HEK293 (cell line): ENCODE results near the gene C1D.

Source experiments
- ATF2 ChIP-seq: fragments of 450-650 bp; formaldehyde crosslinking; IDR thresholded peaks from 2 replicates; pipeline ENCODE4 v1.5.1; 2016; ENCODE audit warnings: missing biosample characterization, missing genetic modification characterization, low read depth
- BCL11A ChIP-seq: fragments of 450-650 bp; formaldehyde crosslinking; IDR thresholded peaks from 2 replicates; pipeline ENCODE4 v1.5.1; 2016; ENCODE audit warnings: low read depth, missing biosample characterization, missing genetic modification characterization
- EGR2 ChIP-seq: fragments of 450-650 bp; formaldehyde crosslinking; IDR thresholded peaks from 2 replicates; pipeline ENCODE4 v1.5.1; 2016; ENCODE audit warnings: low read depth, missing biosample characterization, missing genetic modification characterization
- KLF10 ChIP-seq: fragments of 450-650 bp; IDR thresholded peaks from 2 replicates; pipeline ENCODE4 v1.5.1; 2018; ENCODE audit warnings: missing biosample characterization, mild to moderate bottlenecking, missing genetic modification characterization
- KLF16 ChIP-seq: fragments of 450-650 bp; formaldehyde crosslinking; IDR thresholded peaks from 2 replicates; pipeline ENCODE4 v1.5.1; 2017; ENCODE audit warnings: missing biosample characterization, missing genetic modification characterization
- KLF8 ChIP-seq: fragments of 450-650 bp; formaldehyde crosslinking; IDR thresholded peaks from 2 replicates; pipeline ENCODE4 v1.5.1; 2016; ENCODE audit warnings: missing biosample characterization, missing genetic modification characterization
- KLF9 ChIP-seq: fragments of 450-650 bp; formaldehyde crosslinking; IDR thresholded peaks from 2 replicates; pipeline ENCODE4 v1.5.1; 2016; ENCODE audit warnings: missing biosample characterization, missing genetic modification characterization, low read depth
- SP2 ChIP-seq: fragments of 450-650 bp; formaldehyde crosslinking; IDR thresholded peaks from 2 replicates; pipeline ENCODE4 v1.5.1; 2016; ENCODE audit warnings: missing biosample characterization, missing genetic modification characterization
- SP3 ChIP-seq: fragments of 450-650 bp; formaldehyde crosslinking; IDR thresholded peaks from 2 replicates; pipeline ENCODE4 v1.5.1; 2016; ENCODE audit warnings: missing biosample characterization, missing genetic modification characterization
- SP7 ChIP-seq: fragments of 450-650 bp; formaldehyde crosslinking; IDR thresholded peaks from 2 replicates; pipeline ENCODE4 v1.5.1; 2016; ENCODE audit warnings: missing biosample characterization, missing genetic modification characterization
- ZBTB21 ChIP-seq: fragments of 450-650 bp; formaldehyde crosslinking; IDR thresholded peaks from 2 replicates; pipeline ENCODE4 v1.5.1; 2017; ENCODE audit warnings: missing biosample characterization, missing genetic modification characterization
- ZBTB8A ChIP-seq: fragments of 450-650 bp; formaldehyde crosslinking; IDR thresholded peaks from 2 replicates; pipeline ENCODE4 v1.5.1; 2016; ENCODE audit warnings: missing biosample characterization, missing genetic modification characterization
- ZFP37 ChIP-seq: fragments of 450-650 bp; formaldehyde crosslinking; IDR thresholded peaks from 2 replicates; pipeline ENCODE4 v1.5.1; 2016; ENCODE audit warnings: missing biosample characterization, missing genetic modification characterization
- ZNF121 ChIP-seq: fragments of 450-650 bp; formaldehyde crosslinking; IDR thresholded peaks from 2 replicates; pipeline ENCODE4 v1.5.1; 2016; ENCODE audit warnings: missing biosample characterization, missing genetic modification characterization
- ZNF221 ChIP-seq: fragments of 450-650 bp; formaldehyde crosslinking; IDR thresholded peaks from 2 replicates; pipeline ENCODE4 v1.5.1; 2017; ENCODE audit warnings: missing biosample characterization, missing genetic modification characterization, borderline replicate concordance
- ZNF24 ChIP-seq: fragments of 450-650 bp; formaldehyde crosslinking; IDR thresholded peaks from 2 replicates; pipeline ENCODE4 v1.5.1; 2016; ENCODE audit warnings: missing biosample characterization, missing genetic modification characterization
- ZNF529 ChIP-seq: fragments of 450-650 bp; formaldehyde crosslinking; IDR thresholded peaks from 2 replicates; pipeline ENCODE4 v1.5.1; 2017; ENCODE audit warnings: missing genetic modification characterization, missing biosample characterization; ENCODE audit not compliant: insufficient replicate concordance
- ZNF623 ChIP-seq: fragments of 450-650 bp; formaldehyde crosslinking; IDR thresholded peaks from 2 replicates; pipeline ENCODE4 v1.5.1; 2016; ENCODE audit warnings: missing biosample characterization, missing genetic modification characterization
- ZNF639 ChIP-seq: fragments of 450-650 bp; formaldehyde crosslinking; IDR thresholded peaks from 2 replicates; pipeline ENCODE4 v1.5.1; 2016; ENCODE audit warnings: missing biosample characterization, missing genetic modification characterization
- ZNF658 ChIP-seq: fragments of 450-650 bp; formaldehyde crosslinking; IDR thresholded peaks from 2 replicates; pipeline ENCODE4; 2016; ENCODE audit warnings: missing biosample characterization, missing genetic modification characterization
- ZNF76 ChIP-seq: fragments of 450-650 bp; formaldehyde crosslinking; IDR thresholded peaks from 2 replicates; pipeline ENCODE4; 2016; ENCODE audit warnings: low read depth, missing biosample characterization, missing genetic modification characterization, borderline replicate concordance
- ZNF792 ChIP-seq: fragments of 450-650 bp; formaldehyde crosslinking; IDR thresholded peaks from 2 replicates; pipeline ENCODE4 v1.5.1; 2016; ENCODE audit warnings: missing biosample characterization, missing genetic modification characterization
- ZNF843 ChIP-seq: fragments of 450-650 bp; formaldehyde crosslinking; IDR thresholded peaks from 2 replicates; pipeline ENCODE4 v1.5.1; 2016; ENCODE audit warnings: missing biosample characterization, missing genetic modification characterization
- TF ChIP-seq, protein P1 (sequence below): fragments of 450-650 bp; formaldehyde crosslinking; conservative IDR thresholded peaks from 2 replicates; pipeline ENCODE4 v1.5.1; 2016; ENCODE audit warnings: low read depth, missing biosample characterization, missing genetic modification characterization
- TF ChIP-seq, protein P2 (sequence below): fragments of 450-650 bp; formaldehyde crosslinking; IDR thresholded peaks from 2 replicates; pipeline ENCODE4 v1.5.1; 2016; ENCODE audit warnings: missing biosample characterization, missing genetic modification characterization
- TF ChIP-seq, protein P3 (sequence below): fragments of 450-650 bp; formaldehyde crosslinking; IDR thresholded peaks from 2 replicates; pipeline ENCODE4 v1.5.1; 2016; ENCODE audit warnings: missing biosample characterization, missing genetic modification characterization
- TF ChIP-seq, protein P4 (sequence below): fragments of 450-650 bp; formaldehyde crosslinking; IDR thresholded peaks from 2 replicates; pipeline ENCODE4 v1.5.1; 2017; ENCODE audit warnings: missing biosample characterization, missing genetic modification characterization
- TF ChIP-seq, protein P5 (sequence below): fragments of 450-650 bp; formaldehyde crosslinking; IDR thresholded peaks from 2 replicates; pipeline ENCODE4 v1.5.1; 2016; ENCODE audit warnings: missing biosample characterization, missing genetic modification characterization

The C1D gene

DNA sequence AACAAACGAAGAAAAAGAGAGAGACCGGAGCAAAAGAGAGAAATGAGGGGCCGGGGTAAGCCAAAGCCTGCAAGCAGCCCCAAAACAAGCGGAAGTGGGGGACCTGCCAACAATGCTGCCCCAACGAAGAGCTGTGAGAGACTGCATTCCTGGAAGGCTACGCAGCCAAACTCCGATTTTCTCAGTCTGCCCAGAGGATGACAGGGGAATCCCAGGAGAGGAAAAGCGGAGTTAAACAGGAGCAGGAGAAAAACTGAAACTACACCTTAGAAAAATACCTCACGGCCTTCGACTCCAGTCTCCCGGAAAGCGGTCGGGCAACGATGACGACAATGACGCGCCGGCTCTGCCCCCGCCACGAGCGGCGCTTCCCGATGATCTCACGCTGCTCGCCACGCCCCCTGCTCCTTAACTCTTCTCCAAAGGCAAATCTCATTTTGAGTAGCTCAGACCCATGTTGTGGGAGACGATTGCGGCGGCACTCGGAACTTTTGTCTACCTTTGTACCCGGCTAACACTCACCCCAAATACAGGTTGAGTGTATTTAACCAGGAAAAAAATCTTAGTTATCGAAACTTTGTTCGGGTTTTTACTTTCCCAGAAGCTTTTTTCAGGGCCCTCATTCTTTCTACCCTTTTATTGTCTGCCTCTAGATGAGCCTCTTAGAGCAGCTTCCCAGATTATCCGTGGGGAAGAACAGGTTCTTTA lies at the start of gene C1D (continued):
- TF ChIP-seq ZFP37 (tag by site-specific recombination): no peak
- peak; percentile 84 for TF ChIP-seq SP3 (tag by site-specific recombination)
- peak; percentile 64; the same call in 1 of the 2 replicates for TF ChIP-seq KLF8
- TF ChIP-seq, protein P1, sequence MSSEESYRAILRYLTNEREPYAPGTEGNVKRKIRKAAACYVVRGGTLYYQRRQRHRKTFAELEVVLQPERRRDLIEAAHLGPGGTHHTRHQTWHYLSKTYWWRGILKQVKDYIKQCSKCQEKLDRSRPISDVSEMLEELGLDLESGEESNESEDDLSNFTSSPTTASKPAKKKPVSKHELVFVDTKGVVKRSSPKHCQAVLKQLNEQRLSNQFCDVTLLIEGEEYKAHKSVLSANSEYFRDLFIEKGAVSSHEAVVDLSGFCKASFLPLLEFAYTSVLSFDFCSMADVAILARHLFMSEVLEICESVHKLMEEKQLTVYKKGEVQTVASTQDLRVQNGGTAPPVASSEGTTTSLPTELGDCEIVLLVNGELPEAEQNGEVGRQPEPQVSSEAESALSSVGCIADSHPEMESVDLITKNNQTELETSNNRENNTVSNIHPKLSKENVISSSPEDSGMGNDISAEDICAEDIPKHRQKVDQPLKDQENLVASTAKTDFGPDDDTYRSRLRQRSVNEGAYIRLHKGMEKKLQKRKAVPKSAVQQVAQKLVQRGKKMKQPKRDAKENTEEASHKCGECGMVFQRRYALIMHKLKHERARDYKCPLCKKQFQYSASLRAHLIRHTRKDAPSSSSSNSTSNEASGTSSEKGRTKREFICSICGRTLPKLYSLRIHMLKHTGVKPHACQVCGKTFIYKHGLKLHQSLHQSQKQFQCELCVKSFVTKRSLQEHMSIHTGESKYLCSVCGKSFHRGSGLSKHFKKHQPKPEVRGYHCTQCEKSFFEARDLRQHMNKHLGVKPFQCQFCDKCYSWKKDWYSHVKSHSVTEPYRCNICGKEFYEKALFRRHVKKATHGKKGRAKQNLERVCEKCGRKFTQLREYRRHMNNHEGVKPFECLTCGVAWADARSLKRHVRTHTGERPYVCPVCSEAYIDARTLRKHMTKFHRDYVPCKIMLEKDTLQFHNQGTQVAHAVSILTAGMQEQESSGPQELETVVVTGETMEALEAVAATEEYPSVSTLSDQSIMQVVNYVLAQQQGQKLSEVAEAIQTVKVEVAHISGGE: peak; percentile 76
- TF ChIP-seq, protein P2, sequence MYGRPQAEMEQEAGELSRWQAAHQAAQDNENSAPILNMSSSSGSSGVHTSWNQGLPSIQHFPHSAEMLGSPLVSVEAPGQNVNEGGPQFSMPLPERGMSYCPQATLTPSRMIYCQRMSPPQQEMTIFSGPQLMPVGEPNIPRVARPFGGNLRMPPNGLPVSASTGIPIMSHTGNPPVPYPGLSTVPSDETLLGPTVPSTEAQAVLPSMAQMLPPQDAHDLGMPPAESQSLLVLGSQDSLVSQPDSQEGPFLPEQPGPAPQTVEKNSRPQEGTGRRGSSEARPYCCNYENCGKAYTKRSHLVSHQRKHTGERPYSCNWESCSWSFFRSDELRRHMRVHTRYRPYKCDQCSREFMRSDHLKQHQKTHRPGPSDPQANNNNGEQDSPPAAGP (tag by site-specific recombination): no peak
- TF ChIP-seq ATF2 (tag by site-specific recombination): peak; percentile 85
- no peak for TF ChIP-seq ZNF792 (tag by site-specific recombination)
- TF ChIP-seq ZNF658 (tag by site-specific recombination): no peak
- TF ChIP-seq ZNF121 (tag by site-specific recombination): no peak
- TF ChIP-seq BCL11A (tag by site-specific recombination): no peak
- peak; percentile 97 for TF ChIP-seq KLF16
- peak; percentile 50; the same call in 1 of the 2 replicates for TF ChIP-seq SP7 (tag by site-specific recombination)
- TF ChIP-seq ZBTB21 (tag by site-specific recombination): peak; percentile 80
- TF ChIP-seq, protein P3, sequence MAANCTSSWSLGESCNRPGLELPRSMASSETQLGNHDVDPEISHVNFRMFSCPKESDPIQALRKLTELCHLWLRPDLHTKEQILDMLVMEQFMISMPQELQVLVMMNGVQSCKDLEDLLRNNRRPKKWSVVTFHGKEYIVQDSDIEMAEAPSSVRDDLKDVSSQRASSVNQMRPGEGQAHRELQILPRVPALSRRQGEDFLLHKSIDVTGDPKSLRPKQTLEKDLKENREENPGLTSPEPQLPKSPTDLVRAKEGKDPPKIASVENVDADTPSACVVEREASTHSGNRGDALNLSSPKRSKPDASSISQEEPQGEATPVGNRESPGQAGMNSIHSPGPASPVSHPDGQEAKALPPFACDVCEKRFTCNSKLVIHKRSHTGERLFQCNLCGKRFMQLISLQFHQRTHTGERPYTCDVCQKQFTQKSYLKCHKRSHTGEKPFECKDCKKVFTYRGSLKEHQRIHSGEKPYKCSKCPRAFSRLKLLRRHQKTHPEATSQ (tag by site-specific recombination): no peak
- peak; percentile 46 for TF ChIP-seq SP2 (tag by site-specific recombination)
- no peak for TF ChIP-seq ZNF221 (tag by site-specific recombination)
- TF ChIP-seq, protein P4, sequence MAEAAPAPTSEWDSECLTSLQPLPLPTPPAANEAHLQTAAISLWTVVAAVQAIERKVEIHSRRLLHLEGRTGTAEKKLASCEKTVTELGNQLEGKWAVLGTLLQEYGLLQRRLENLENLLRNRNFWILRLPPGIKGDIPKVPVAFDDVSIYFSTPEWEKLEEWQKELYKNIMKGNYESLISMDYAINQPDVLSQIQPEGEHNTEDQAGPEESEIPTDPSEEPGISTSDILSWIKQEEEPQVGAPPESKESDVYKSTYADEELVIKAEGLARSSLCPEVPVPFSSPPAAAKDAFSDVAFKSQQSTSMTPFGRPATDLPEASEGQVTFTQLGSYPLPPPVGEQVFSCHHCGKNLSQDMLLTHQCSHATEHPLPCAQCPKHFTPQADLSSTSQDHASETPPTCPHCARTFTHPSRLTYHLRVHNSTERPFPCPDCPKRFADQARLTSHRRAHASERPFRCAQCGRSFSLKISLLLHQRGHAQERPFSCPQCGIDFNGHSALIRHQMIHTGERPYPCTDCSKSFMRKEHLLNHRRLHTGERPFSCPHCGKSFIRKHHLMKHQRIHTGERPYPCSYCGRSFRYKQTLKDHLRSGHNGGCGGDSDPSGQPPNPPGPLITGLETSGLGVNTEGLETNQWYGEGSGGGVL (tag by site-specific recombination): no peak
- no peak for TF ChIP-seq ZNF529 (tag by site-specific recombination)
- peak; percentile 86 for TF ChIP-seq KLF9 (tag by site-specific recombination)
- TF ChIP-seq ZNF843 (tag by site-specific recombination): no peak
- peak; percentile 64; the same call in 1 of the 2 replicates for TF ChIP-seq KLF10 (tag by site-specific recombination)
- peak; percentile 47; the same call in 1 of the 2 replicates for TF ChIP-seq EGR2 (tag by site-specific recombination)
- no peak for TF ChIP-seq ZNF24 (tag by site-specific recombination)
- TF ChIP-seq ZNF76 (tag by site-specific recombination): peak; percentile 41; the same call in 1 of the 2 replicates
- TF ChIP-seq ZNF623 (tag by site-specific recombination): no peak
- TF ChIP-seq ZBTB8A (tag by site-specific recombination): 0 out of 2 replicates have a peak, but pooled peaks have one; percentile 13
- peak; percentile 36; the same call in 1 of the 2 replicates for TF ChIP-seq ZNF639 (tag by site-specific recombination)
- TF ChIP-seq, protein P5, sequence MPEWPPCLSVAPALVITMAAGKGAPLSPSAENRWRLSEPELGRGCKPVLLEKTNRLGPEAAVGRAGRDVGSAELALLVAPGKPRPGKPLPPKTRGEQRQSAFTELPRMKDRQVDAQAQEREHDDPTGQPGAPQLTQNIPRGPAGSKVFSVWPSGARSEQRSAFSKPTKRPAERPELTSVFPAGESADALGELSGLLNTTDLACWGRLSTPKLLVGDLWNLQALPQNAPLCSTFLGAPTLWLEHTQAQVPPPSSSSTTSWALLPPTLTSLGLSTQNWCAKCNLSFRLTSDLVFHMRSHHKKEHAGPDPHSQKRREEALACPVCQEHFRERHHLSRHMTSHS (tag by site-specific recombination): no peak
